ENCODE results near the gene CPNE4.

CPNE4 gene

DNA sequence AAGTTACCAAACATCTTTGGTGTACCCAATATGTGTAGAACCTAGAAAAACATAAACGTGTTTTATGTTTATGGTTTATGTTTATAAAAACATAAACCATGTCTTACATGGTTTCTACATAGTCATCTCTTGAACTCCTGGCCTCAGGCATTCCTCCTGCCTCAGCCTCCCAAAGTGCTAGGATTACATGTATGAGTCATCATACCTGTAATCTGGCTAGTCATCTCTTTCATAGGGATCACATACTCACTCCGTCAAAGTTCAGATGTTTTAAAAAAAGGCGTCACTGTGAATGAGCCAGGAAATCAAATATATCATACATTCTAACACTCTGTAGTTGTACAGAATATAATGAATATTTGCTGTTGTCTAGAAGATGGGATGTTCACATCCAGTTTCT lies 178.6 kb downstream of the CPNE4 start:
- no peak for DNase-seq

DNA sequence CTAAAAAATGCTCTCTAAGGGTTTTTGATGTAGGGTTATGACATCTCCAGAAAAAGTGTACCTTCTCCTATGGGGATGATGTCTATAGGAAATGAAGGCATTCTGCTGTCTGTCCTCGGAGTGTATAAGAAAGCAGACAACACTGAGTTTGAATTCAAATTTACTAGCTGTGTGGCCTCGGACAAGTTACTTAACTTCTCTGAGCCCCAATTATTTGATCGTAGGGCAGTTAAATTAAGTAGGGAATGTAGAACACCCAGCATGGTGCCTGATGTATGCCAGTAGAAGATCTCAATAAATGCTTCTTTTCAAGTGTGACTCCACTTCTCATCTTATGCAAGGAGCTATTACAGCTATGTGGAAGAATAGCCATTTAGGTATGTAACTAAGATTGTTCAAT lies 184.6 kb downstream of the CPNE4 start:
- DNase-seq: no peak

DNA sequence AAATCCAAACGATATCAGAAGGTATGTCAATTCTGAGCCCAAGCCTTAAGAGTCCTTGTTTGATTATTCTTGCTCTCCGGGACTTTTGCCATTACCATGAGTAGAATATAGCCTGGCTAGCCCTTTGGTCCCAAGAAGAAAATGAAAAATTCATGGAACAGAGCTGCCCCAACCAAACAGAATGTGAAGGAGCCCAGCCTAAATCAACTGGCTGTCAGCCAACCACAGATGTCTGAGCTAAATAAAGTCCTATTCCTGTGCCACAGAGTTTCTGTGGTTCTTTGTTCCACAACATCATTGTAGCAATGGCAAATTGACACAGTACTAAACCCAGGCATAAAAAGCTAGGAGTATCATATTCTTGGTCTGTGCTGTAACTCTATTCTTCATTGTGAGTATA lies 185.2 kb downstream of the CPNE4 start:
- no peak for DNase-seq

DNA sequence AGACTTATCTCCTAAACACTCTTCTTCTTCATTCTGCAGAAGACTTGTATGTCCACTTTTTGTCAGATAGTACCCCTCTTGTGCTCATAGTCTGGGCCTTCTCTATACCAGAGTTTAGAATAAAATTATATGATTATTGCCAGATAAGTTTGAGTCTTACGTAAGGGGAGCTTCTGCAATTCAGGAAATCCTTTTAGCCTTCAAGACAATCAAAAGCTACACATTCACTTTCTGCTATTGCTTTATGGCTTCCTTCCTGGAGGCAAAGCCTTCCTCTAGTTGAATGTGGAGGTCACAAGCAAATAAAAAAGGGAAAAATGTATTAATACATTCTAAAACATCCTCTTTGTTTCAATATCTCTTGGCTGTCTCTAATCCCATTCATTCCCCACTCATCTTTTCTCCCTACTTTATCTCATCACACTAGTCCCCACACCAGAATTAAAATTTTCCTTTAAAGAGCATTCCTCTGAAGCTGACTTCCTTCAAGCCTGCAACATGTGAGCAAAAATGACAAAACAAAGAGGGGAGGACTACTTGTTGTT lies 186.8 kb downstream of the CPNE4 start:
- DNase-seq: no peak

DNA sequence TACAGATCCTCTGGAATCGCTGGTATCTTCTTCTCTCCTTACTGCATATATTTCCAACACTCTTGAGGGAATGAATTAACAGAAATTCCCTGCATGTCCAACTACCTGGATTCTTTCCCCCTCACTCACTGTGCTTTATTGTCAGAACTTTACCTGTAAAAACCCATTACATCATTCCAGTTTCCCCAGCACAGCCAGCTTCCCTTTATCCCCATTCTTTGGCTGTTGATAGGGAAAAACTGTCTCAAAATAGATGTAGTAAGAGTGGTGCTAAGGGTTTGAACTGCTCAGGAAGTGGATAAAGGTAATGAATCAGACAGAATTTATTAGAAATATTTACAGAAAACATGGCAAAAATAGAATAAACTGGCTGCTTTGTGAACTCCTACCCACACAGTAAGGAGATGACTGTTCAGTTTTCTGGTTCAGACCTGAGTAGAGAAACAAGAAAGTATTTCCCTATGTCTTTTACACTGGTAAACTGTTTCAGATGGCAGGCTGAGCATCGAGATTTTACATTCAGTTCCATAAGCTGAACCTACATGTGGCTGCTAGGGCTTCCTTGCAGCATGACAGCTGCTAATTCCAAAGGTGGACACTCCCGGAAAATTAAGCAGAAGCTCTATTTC lies 188.4 kb downstream of the CPNE4 start:
- DNase-seq: no peak

DNA sequence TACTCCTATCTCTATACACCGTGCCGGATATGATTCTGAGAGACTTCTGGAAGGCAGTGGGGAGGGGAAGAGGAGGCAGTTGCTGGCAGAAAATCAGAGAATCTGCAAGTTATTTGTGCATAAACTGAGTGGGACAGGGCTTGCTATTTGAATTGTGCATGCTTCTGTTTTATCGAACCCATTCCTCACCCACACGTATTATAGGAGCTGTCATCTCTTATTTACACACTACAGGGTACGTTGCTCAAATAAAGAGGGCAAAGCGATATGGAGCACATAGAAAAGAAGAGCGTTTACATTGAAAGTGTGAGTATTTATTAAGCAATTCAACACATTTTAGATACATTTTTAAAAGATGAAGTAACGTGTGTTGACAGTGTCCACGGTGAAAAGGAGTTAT lies 191.6 kb downstream of the CPNE4 start:
- no peak for DNase-seq

DNA sequence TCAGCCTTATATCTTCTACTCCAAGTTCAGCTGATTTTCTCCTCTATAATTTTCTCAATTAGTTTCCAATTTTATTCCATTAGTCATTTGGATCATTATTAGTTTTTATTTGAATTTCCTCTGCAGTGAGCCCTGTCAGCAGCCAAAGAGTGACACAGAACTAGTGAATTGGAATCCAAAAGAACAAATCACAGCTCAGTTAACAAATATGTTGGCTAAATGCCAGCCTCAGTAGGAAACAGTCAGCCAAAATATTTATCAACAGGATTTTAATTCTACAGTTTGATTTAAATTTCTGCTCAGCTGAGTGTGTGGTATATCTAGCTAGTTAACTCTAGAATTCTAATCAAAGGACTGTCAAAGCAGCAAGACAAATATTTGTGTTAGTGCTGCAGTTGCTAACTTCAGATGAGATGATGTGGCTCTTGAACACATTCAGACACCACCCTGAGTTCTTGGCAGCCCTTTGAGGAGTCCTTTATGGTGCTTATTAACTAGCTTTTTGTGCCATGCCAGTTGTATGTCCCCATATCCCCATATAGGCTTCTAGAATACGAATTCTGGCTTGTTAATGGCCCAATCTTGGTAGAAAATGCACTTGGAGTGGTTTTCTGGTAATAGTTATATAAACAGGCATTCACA lies 194.5 kb downstream of the CPNE4 start:
- no peak for DNase-seq

DNA sequence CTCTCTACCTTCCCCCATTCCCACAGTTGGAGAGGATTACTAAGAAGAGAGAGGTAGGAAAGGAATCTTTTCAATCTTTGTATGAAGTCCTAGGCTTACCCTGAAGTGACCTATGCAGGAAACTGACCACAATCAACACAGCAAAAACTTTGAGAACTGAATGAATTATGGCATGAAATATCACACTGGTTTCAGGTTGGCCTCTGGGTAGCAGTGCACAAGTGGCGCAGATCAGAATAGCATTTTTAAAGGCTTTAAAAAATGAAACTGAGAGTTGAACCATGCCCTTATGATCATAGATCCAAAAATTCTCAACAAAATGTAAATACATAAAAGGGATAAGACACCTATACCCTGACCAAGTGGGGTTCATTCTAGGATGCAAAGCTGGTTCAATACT lies 198.9 kb downstream of the CPNE4 start:
- no peak for DNase-seq

DNA sequence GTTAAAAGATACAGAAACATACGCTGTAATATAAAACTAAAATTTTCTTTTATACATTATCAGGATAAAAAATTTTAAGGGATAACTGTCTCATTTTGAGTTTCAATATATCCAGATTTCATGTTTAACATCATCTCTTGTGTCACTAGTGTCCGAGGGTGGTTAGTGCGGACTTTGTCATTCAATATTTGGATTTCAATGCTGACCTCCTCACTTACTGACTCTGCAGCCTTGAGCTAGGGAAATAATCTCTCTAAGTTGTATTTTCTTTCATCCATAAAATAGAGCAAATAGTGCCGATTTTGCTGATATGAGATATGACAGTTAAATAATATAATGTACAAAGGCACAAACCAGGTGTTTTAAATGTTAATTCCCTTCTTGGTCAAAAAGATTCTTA lies 203.2 kb downstream of the CPNE4 start:
- DNase-seq: no peak

DNA sequence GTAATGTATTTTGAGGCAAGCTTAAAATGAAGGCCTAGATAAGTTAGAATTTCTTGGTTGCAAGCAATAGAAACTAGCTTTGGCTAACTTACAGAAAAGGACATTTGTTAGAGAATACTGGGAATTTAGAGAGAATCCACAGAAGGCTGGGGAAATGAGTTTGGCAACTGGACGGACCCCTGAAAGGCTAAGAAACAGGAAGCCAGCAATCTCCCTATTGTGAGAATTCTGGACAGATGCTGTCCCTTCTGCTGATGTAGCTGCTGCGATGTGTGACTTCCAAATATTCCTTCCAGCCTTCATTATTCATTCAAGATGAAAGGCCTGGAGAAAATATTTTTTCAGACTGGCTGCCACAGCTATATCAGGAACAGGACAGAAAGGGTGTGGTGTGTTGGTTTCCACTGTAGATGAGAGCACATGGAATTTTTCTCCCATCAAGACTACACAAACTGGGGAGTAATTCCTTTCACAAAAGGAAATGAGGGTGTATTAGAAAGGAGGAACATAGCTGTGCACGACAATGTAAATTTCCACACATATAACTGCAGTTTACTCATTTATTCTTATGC lies 213.5 kb downstream of the CPNE4 start:
- DNase-seq: no peak

DNA sequence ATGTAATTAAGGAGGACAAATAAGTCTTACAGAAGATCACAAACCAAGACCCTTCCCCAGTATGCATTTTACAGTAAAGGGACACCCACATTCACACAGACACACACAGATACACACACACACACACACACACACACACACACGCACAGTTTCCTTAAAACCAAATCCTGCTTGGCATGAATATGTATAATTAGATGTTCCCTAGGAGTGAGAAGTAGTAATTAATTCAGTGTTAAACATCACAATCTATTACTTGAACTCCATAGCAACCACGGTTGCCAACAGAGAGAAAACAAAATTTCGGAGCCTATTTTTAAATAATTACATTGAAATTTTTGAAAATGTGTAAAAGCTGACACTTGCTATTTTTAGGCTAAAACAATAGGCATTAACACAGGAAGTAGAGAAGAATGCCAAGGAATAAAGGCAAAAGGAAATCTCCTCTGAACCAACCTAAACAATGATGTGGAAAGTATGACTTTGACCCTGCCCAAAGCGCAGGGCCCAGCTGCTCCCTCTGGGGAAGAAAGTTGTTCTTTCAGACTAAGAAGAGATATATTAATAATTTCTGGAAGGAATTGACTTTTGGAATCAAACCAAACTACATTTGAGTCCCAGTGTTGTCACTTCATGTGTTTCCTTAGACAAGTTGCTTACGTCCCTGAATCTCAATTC lies 215.3 kb downstream of the CPNE4 start:
- DNase-seq: no peak

DNA sequence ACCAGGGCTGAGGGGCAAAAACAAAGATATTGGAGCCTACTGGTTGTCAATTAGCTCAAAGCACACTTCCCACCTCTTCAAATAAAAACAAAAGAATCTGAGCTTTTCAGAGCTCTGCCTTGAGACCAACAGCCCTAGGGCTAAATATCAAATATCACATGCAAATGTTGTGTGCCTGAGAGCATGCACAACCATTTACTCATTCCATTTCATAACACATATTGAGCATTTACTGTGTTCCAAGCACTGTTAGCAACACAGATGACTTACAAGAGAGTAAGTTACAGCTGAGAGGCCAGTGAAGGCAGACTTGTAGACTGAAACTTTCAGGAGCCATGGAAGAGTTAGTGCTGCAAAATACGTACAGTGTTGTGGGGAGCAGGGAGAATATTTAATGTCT lies 222.4 kb downstream of the CPNE4 start:
- no peak for DNase-seq

DNA sequence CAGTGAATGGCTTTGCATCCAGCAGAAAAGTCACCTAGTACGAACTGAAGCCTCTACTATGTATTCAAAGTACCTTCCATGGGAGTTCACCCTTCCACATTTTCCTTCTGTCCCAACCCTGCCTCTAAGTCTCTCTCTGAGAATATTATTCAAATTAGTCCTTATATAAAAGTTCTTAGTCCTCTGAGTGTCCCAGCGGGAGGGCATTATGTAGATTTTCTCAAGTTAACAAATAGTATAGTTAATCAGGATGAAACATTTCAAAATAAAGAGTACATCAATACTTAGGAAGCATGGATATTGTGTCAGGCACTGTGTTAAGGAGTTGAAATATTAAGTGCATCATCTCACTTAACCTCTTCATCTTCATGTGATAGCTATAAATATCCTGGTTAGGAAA lies 223.3 kb downstream of the CPNE4 start:
- DNase-seq: no peak

DNA sequence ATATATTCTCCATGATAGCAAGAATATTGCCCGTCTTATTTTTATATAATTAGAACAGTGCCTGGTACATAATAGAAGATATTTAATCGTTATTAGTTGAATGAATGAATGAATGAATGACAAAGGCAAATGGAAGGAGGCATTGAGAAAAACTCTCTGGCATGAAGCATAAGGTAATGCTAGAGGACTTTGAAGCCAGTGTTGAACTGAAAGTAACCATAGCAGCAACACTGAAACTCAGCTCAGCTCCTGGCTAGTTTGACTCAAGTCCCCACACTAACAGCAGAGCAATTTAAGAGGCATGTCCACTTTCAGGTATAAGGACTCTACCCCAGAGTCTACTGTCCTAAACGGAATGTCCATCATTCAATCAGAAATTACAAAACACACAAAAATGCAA lies 227.0 kb downstream of the CPNE4 start:
- DNase-seq: no peak

DNA sequence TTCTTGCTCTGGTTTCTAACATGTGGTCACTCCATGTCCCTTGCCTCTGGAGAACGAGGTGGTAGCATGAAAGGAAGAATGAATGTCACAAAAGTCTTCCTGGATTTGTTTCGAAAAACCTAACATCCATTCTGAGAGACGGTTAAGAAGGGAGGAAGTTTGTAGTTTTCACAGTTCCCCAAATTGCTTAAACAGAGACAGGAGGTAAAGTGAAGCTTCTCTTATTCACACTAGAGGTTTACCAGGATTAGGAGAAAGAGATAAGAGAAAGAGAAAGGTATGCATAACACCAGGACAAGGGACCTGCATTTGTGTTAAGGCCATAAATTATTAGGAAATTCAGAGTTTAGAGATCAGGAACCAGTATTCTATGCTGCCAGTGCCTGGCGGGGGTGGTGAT lies 228.1 kb downstream of the CPNE4 start:
- DNase-seq: no peak

DNA sequence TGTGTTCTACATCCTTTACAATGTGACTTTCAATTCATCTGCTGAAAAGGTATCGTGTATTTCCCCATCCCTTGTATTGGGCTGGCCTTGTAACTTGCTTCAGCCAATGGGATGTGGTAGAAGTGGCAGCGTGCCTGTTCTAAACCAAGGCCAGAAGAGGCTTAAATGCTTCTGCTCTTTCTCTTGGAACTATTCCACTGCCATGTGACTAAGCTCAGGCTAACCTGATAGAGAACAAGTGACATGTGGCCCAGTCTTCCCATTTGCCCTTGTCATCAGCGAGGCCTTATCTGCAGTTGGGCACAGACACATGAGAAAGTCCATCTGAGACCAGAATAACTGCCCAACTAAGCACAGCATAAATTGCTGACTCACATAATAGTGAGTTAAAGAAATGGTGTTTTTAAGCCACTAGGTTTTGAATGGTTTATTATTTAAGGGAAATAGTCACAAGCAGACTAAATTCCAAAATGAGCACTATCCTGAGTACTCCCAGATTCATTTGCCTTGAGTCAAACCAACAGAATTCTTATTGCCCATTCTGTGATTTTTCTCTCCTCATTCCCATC lies 230.2 kb downstream of the CPNE4 start:
- DNase-seq: no peak

DNA sequence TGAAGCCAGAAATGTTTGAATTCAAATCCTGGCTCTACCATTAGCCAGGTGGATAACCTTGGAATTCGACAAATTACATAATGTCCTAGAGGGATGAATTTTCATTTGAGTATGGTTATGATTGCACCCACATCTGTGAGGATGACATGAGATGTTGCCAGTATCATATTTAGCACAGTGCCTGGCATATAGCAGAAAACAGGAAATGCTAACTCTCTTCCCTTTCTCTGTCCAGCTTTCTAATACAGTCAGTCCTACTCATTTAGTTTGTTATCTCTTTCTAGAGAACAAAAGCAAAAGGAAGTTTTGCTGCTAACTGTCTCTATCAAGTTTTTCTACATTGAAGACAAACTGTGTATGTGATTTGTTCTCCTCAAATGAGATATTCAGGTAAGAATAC lies 231.7 kb downstream of the CPNE4 start:
- no peak for DNase-seq

DNA sequence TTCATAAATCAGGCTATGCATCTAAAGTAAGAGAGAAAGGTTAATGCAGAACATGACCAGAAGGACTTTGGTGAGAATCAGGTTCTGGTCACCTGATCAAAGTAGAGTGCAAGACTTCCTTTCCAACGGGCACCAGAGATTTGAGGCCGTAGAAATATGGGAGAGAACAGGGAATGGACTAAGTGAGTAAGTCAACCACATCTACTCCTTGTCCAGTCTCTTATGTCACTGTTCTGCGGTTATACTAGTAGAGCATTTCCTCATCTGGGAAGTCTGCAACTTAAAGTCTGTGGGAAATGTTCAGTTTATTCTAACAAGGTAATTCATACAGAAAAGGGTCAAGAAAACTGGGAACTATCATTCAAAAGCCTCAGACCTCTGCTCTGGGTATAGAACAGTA lies 232.8 kb downstream of the CPNE4 start:
- DNase-seq: no peak

DNA sequence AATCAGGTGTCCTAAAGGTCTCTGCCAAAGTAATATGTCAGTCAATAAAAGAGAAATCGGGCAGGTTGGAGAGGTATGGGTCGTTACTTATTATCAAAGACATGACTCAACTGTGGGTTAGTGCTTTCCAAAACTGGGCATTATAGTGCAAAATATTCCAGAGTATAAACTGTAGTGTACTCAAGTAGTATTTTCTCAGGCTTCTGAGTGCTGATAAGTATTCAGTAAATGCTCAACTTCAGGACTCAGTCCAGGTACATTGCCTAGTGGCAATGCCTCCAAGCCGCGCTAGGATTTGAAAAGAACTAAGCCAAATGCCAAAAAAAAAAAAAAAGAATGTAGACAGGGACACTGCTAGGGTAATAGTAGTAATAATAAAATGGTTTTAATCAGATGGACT lies 233.2 kb downstream of the CPNE4 start:
- DNase-seq: no peak

DNA sequence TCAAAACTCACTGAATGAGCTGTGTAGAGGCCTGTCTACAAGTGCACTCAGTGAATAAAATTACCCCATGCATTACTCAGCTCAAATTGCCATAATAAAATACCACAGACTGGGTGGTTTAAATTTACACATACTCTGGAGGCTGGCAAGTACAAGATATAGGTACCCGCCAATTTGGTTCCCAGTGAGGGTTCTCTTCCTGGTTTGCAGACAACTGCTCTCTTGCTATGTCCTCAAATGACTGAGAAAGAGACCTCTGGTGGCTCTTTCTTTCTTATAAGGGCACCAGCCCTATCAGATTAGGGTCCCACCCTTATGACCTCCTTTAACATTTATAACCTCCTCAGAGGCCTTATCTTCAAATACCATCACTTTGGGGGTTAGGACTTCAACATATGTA lies 237.0 kb downstream of the CPNE4 start:
- DNase-seq: no peak

DNA sequence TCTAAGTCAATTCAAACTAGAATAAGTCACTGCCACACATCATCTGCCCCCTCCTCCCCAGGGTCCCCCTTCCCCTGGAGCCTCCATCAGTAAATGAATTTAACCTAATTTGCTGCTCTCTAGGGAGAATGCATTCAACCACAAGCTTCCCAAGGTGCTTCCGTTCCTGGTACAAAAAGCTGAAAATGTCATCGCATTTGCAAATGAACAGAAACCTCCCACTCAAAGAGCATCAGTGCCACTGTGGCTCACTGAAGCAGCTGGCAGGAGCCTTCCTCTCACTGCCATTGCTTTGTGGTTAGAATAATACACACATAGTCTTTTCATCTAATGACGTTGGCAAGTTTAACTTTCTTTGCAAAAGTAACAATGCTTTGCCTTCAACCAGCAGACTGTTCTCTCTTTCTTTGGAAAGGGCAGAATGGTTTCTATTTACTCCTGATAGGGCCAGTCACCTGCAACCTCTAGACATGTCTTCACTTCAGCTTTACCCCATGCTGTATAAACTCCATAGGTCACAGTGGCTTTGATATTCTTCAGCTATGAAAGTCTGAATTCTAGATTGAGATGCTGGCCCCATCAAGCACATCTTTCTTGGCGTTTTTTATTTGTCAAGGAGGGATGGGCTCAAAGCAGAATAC lies 238.1 kb downstream of the CPNE4 start:
- DNase-seq: no peak

DNA sequence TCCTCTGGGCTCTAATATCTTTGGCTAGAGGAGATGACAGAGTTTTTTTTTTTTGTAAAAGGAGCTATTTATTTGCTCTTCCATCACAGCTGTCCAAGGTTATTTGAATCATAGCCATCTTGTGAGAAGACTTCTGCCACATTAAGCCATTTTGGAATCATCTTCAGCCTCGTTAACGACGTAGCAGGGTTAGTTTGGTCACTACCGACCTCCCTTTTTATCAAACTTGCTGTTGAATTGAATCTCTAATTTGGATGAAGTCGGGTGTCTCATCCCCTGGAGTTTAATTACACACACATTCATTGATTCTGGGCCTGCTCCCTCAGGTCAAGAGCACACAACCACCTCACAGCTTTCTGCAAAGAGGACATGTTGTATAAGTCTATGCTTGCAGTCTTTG lies 238.7 kb downstream of the CPNE4 start:
- DNase-seq: no peak

DNA sequence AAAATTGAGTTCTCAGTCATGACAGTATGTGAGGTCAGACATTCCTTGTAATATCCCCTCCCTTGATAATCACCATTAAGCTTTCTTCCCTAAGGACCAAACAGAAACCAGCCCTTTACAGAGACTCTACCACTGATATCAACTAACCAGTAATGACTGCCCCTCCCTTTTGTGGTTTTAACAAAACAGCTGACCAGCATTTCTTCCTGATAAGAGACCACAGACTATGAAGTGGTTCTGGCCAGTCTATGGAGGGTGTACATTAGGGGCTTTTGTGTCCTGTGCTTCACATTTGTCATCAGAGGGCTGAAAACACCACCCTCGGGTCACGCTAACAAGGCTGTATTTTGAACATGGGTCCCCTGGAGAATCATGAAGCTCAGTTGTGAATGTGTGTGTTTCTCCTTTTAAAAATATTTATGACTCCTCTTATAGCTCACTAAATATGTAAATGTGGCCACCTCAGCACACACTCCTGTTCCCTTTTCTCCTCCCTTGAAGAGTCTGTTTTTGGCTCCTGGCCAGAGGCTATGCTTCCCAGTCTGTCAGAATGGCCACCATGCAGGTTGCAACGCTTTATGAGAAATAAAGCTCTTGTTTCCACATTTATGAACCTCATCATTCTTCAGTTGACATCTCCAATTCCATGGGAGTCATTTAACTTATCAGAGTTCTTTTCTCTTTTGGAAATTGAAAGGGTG lies 239.3 kb downstream of the CPNE4 start:
- no peak for DNase-seq

All from CD4-positive, alpha-beta T cell treated with Interleukin-17A for 1 hour (primary cell).